Activated B cell treated with CpG ODN at 0.5 μM for 24 hours (primary cell): ENCODE results near the gene SPON1. TPM values are rescaled to one million over a fixed set of nuclear protein-coding genes. Genes with fewer than 3 reads are reported as not detected.
"Not testable (repeated sequence)": the region's sequence is repeated elsewhere in the genome, so short reads cannot be mapped to it uniquely, and the experiment has no call there.

Source experiments
- ATAC-seq: fragments of 200-7000 bp; cut with Tn5 transposase; one replicate; pipeline ENCODE4 v1.10.0; 2021; ENCODE audit warnings: low read depth, mild to moderate bottlenecking, moderate library complexity
- CTCF ChIA-PET: fragments of 350-600 bp; sonication (Branson Sonifier 250); formaldehyde crosslinking; loops from one replicate; lab custom pipeline; 2021; ENCODE audit warnings: antibody characterized with exemption; lab: Charles Lee
- POLR2A ChIA-PET: fragments of 350-600 bp; sonication (Branson Sonifier 250); formaldehyde crosslinking; loops from one replicate; lab custom pipeline; 2021; ENCODE audit warnings: antibody characterized with exemption; lab: Charles Lee
- DNase-seq: peaks from one replicate; pipeline ENCODE4 v3.0.0; 2022
- H3K27ac Mint-ChIP-seq: one replicate; pipeline ENCODE4 v1.8.0; 2020; ENCODE audit warnings: mixed read lengths
- H3K27me3 Mint-ChIP-seq: one replicate; pipeline ENCODE4 v1.8.0; 2021; ENCODE audit warnings: mixed read lengths
- H3K36me3 Mint-ChIP-seq: one replicate; pipeline ENCODE4 v1.8.0; 2021; ENCODE audit warnings: low read depth, mixed read lengths
- H3K4me1 Mint-ChIP-seq: one replicate; pipeline ENCODE4 v1.8.0; 2021; ENCODE audit warnings: mixed read lengths
- H3K4me3 Mint-ChIP-seq: one replicate; pipeline ENCODE4 v1.8.0; 2020; ENCODE audit warnings: mild to moderate bottlenecking, mixed read lengths
- H3K9me3 Mint-ChIP-seq: one replicate; pipeline ENCODE4 v1.8.0; 2020; ENCODE audit warnings: mixed read lengths
- intact Hi-C: fragments of 100-400 bp; cut with micrococcal nuclease; formaldehyde crosslinking; loops from one replicate; pipeline ENCODE4 v1.15.1; 2024
- total RNA-seq: library from RNA; stranded (reverse); gene quantifications from 2 replicates; pipeline ENCODE4 v1.2.3, GENCODE V29; 2022
- TF ChIP-seq, protein P1 (sequence below): fragments of 200-600 bp; IDR thresholded peaks from one replicate; pipeline ENCODE4 v1.8.0; 2022; ENCODE audit warnings: antibody characterized with exemption, mild to moderate bottlenecking

SPON1 gene
- total RNA-seq, 1 donor from 2014 or later: not detected

- ATAC-seq (no peak), DNase-seq (no peak)
- H3K4me1 Mint-ChIP-seq: peaks cover 40% of the 10 kb centered on the region
- intact Hi-C loops: no loop called here
- H3K4me3 Mint-ChIP-seq: no peak overlapping the region
- TF ChIP-seq, protein P1, sequence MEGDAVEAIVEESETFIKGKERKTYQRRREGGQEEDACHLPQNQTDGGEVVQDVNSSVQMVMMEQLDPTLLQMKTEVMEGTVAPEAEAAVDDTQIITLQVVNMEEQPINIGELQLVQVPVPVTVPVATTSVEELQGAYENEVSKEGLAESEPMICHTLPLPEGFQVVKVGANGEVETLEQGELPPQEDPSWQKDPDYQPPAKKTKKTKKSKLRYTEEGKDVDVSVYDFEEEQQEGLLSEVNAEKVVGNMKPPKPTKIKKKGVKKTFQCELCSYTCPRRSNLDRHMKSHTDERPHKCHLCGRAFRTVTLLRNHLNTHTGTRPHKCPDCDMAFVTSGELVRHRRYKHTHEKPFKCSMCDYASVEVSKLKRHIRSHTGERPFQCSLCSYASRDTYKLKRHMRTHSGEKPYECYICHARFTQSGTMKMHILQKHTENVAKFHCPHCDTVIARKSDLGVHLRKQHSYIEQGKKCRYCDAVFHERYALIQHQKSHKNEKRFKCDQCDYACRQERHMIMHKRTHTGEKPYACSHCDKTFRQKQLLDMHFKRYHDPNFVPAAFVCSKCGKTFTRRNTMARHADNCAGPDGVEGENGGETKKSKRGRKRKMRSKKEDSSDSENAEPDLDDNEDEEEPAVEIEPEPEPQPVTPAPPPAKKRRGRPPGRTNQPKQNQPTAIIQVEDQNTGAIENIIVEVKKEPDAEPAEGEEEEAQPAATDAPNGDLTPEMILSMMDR: no peak
- peaks cover 4% of the 10 kb centered on the region for H3K27me3 Mint-ChIP-seq
- H3K9me3 Mint-ChIP-seq: peaks cover 5% of the 10 kb centered on the region
- ChIA-PET POLR2A (no interaction called here), CTCF (no interaction called here)
- H3K27ac Mint-ChIP-seq: no peak overlapping the region
- no peaks in the 10 kb centered on the region for H3K36me3 Mint-ChIP-seq
These were observed 35.0 kb upstream of the SPON1 start for GRCh38 chr11:13927481-13927880.

DNA sequence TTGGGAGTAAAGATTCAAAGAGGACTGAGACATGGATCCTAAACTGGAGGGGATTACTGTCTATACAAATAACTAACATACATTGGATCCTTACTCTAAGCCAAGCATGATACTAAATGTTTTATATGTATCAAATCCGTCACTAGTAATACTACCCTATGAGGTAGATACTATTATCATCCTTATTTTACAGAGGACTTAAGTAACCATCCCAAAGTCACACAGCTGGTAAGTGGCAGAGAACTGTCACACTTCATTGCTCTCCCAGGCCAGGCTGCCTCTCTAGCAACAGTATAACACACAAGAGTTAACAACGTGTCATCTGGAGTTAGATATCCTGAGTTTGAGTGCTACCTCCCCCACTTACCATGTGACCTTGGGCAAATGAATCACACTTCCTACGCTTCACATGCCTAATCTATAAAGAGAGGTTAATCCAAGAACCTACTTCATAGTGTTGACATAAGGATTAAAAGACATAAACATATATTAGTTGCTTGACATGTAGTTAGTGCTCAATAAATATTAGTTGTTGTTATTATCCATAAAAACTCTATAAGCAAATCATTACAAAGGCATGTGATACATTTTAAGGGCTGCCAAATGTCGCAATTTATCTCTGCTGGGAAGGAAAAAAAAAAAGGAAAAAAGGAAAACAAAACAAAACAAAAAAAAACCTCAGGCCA is 33.8 kb upstream of the SPON1 start:
- ATAC-seq (no peak), DNase-seq (no peak)
- intact Hi-C loops: no loop called here
- TF ChIP-seq, protein P1: no peak
- H3K4me3 Mint-ChIP-seq: no peak overlapping the region
- H3K27ac Mint-ChIP-seq: no peak overlapping the region
- ChIA-PET CTCF (no interaction called here), POLR2A (no interaction called here)
- peaks cover 27% of the 10 kb centered on the region for H3K4me1 Mint-ChIP-seq
- no peaks in the 10 kb centered on the region for H3K36me3 Mint-ChIP-seq
- peaks cover 5% of the 10 kb centered on the region for H3K9me3 Mint-ChIP-seq
- peaks cover 2% of the 10 kb centered on the region for H3K27me3 Mint-ChIP-seq

DNA sequence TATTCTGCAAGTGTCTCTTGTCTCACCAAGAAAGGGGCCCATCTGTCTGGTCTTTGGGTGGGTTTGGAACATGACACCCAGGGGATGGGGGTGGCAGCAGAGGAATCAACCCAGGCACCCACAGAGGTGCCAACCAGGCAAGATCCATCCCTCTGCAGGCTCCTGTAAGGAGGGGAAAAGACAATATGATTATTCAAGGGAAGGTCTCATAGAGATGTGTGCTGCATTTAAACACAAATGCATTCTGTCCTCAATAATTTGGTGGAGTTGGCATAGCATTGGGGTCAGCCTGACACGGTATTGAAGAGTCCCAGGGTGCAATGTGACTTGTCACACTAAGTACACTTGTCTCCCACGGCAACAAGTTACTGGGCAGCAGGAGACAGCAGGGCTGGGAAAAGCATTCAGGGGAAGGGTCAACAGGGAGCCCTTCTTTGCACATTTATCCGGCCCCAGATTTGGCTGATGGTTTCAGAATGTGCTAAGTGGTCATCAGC is 33.1 kb upstream of the SPON1 start:
- TF ChIP-seq, protein P1: no peak
- no peaks in the 10 kb centered on the region for H3K36me3 Mint-ChIP-seq
- ChIA-PET POLR2A (no interaction called here), CTCF (no interaction called here)
- H3K27ac Mint-ChIP-seq: no peak overlapping the region
- DNase-seq (no peak), ATAC-seq (no peak)
- peaks cover 2% of the 10 kb centered on the region for H3K27me3 Mint-ChIP-seq
- intact Hi-C loops: no loop called here
- H3K4me1 Mint-ChIP-seq: peaks cover 24% of the 10 kb centered on the region
- H3K9me3 Mint-ChIP-seq: peaks cover 5% of the 10 kb centered on the region
- H3K4me3 Mint-ChIP-seq: no peak overlapping the region

DNA sequence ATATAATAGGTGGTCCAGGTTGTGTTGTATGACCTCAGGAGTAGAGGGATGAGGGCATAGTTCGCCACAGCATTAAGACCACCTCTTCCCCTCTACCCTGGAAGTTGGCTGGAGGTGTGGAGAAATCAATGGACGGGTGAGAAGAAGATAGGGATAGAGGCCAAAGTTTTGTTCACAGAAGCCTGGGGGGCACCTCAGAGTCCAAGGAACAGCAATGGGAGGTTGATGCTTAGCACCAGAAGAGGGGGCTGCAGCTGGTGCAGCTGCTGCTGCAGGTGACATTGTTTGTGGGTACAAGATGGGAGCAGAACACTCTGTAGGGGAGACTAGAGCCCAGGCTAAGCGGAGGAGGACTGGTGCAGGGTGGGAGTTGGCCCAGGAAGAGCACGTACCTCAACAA is 31.2 kb upstream of the SPON1 start:
- peaks cover 22% of the 10 kb centered on the region for H3K4me1 Mint-ChIP-seq
- no peak for DNase-seq
- peaks cover 2% of the 10 kb centered on the region for H3K27me3 Mint-ChIP-seq
- TF ChIP-seq, protein P1: no peak
- no peak overlapping the region for H3K27ac Mint-ChIP-seq
- peaks cover 5% of the 10 kb centered on the region for H3K9me3 Mint-ChIP-seq
- ATAC-seq: no peak
- intact Hi-C loops: no loop called here
- H3K36me3 Mint-ChIP-seq: no peaks in the 10 kb centered on the region
- ChIA-PET CTCF (no interaction called here), POLR2A (no interaction called here)
- no peak overlapping the region for H3K4me3 Mint-ChIP-seq

GRCh38 chr11:13937154-13937553 is 25.4 kb upstream of the SPON1 start:
- DNase-seq, ATAC-seq, CTCF ChIA-PET, POLR2A ChIA-PET, H3K36me3 Mint-ChIP-seq, intact Hi-C loops, H3K27me3 Mint-ChIP-seq, H3K27ac Mint-ChIP-seq, H3K4me3 Mint-ChIP-seq, H3K9me3 Mint-ChIP-seq: not testable (repeated sequence)
- H3K4me1 Mint-ChIP-seq: peaks cover 14% of the 10 kb centered on the region

GRCh38 chr11:13938829-13939228 is 23.7 kb upstream of the SPON1 start:
- DNase-seq, H3K27ac Mint-ChIP-seq, ATAC-seq, H3K36me3 Mint-ChIP-seq, intact Hi-C loops, POLR2A ChIA-PET, H3K9me3 Mint-ChIP-seq, H3K4me3 Mint-ChIP-seq: not testable (repeated sequence)
- H3K27me3 Mint-ChIP-seq: peaks cover 11% of the 10 kb centered on the region
- CTCF ChIA-PET: interaction anchor here (0.7 kb wide), 1 partner anchor 36 kb away, joined by 3 read pairs; no protein-coding TSS in a partner anchor
- H3K4me1 Mint-ChIP-seq: peaks cover 14% of the 10 kb centered on the region
